IMR-90 (cell line): ENCODE measurements around the gene CLDN34.

Experiments used
- POLR2A ChIP-seq: IDR thresholded peaks from 2 replicates; pipeline ENCODE4 v1.6.1; 2012; ENCODE audit warnings: mild to moderate bottlenecking, low read depth, low read length
- TF ChIP-seq, protein P1 (sequence below): conservative IDR thresholded peaks from 2 replicates; pipeline ENCODE4 v1.5.1; 2012; ENCODE audit warnings: mild to moderate bottlenecking, low read depth, low read length, improper control_type of control experiment
- TF ChIP-seq, protein P2 (sequence below): fragments of 150-350 bp; IDR thresholded peaks from 2 replicates; pipeline ENCODE4 v1.6.1; 2017; ENCODE audit warnings: mild to moderate bottlenecking, antibody characterized with exemption, low read length, low read depth

DNA sequence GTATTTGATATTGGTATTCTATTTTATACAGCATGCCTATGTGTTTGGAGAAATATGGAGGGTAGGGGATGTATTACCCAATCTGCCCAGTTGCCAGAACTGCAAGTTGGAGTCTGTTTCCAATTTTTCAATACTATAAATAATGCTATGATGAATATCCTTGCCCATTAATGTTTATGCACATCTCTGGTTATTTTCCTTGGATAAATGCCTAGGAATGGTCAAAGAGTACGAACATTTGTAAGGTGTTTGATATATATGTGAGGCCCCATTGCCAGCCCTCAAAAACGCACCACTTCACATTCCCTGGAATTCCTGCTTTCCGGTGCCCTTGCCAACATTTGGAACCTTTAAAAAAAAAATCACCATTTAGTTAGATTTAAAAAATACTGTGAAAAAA lies 34.3 kb downstream of the CLDN34 start:
- TF ChIP-seq POLR2A: no peak
- TF ChIP-seq, protein P1, sequence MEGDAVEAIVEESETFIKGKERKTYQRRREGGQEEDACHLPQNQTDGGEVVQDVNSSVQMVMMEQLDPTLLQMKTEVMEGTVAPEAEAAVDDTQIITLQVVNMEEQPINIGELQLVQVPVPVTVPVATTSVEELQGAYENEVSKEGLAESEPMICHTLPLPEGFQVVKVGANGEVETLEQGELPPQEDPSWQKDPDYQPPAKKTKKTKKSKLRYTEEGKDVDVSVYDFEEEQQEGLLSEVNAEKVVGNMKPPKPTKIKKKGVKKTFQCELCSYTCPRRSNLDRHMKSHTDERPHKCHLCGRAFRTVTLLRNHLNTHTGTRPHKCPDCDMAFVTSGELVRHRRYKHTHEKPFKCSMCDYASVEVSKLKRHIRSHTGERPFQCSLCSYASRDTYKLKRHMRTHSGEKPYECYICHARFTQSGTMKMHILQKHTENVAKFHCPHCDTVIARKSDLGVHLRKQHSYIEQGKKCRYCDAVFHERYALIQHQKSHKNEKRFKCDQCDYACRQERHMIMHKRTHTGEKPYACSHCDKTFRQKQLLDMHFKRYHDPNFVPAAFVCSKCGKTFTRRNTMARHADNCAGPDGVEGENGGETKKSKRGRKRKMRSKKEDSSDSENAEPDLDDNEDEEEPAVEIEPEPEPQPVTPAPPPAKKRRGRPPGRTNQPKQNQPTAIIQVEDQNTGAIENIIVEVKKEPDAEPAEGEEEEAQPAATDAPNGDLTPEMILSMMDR: no peak
- TF ChIP-seq, protein P2, sequence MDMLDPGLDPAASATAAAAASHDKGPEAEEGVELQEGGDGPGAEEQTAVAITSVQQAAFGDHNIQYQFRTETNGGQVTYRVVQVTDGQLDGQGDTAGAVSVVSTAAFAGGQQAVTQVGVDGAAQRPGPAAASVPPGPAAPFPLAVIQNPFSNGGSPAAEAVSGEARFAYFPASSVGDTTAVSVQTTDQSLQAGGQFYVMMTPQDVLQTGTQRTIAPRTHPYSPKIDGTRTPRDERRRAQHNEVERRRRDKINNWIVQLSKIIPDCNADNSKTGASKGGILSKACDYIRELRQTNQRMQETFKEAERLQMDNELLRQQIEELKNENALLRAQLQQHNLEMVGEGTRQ: no peak
